Measurements from ENCODE around the gene SERINC2.

- TF ChIP-seq CTCF (IDR thresholded peaks at IDR 0.05): no peak
- TF ChIP-seq SIN3A (IDR thresholded peaks at IDR 0.05; ENCODE audit: borderline replicate concordance, insufficient read depth, low read depth, low read length): no peak
Observed at GRCh38 chr1:31407029-31407626, 5.9 kb upstream of the SERINC2 start.

Data from Panc1 (cell line).